ENCODE measurements around the gene KCTD2. TPM values are rescaled to one million over a fixed set of nuclear protein-coding genes. Genes with fewer than 3 reads are reported as not detected.

The KCTD2 gene
- total and polyA plus RNA-seq, 2 of the 13 experiments (the other 11 are each of a cell fraction or from before 2014, with no cell fraction given) = 28.3 to 32.6 TPM

DNA sequence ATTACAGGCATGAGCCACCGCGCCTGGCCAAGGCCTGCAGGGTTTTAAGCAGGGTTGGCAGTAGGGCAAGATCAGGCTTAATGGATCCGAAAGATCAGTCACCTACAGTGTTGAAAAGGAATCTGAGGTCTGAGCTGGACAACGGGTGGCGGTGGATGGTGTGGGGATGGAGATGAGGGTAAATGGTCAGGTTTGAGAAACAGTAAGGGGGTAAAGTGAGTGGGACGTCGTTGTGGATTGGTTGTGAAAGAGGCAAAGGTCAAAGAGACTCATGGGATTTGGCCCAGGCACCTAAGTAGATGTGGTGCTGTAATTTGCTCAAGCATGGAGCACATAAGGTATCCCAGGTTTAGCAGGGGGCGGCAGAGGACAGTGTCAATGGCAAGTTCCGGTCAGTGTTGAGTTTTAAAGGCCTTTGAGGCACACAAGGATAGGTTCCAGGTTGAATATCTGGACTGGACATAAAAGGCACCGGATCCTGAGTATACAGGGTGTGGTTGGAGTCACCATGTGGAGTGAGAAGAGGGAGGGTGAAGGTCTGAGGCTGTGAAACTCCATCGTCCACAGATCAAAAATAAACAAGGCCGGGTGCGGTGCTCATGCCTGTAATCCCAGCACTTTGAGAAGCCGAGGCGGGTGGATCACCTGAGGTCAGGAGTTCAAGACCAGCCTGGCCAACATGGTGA, 39.6 kb downstream of the KCTD2 start (continued):
- TF ChIP-seq, protein P1, sequence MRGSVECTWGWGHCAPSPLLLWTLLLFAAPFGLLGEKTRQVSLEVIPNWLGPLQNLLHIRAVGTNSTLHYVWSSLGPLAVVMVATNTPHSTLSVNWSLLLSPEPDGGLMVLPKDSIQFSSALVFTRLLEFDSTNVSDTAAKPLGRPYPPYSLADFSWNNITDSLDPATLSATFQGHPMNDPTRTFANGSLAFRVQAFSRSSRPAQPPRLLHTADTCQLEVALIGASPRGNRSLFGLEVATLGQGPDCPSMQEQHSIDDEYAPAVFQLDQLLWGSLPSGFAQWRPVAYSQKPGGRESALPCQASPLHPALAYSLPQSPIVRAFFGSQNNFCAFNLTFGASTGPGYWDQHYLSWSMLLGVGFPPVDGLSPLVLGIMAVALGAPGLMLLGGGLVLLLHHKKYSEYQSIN (CRISPR knock-in tag; IDR thresholded peaks at IDR 0.05; ENCODE audit: borderline replicate concordance) = no peak
- TF ChIP-seq ZNF350 (CRISPR knock-in tag; IDR thresholded peaks at IDR 0.05; ENCODE audit: borderline replicate concordance, low read depth) (peak; percentile 51; the same call in 1 of the 2 replicates), NONO (IDR thresholded peaks at IDR 0.05) (no peak), NONO (CRISPR knock-in tag; conservative IDR thresholded peaks at IDR 0.05) (peak; percentile 66; the same call in 1 of the 2 replicates), DMAP1 (CRISPR knock-in tag; IDR thresholded peaks at IDR 0.05) (no peak), TCF7 (IDR thresholded peaks at IDR 0.05; ENCODE audit: low read depth) (peak; percentile 78), HES4 (CRISPR knock-in tag; IDR thresholded peaks at IDR 0.05; ENCODE audit: borderline replicate concordance) (no peak), ZNF629 (CRISPR knock-in tag; conservative IDR thresholded peaks at IDR 0.05) (0 out of 2 replicates have a peak, but pooled peaks have one; percentile 17), AHR (CRISPR knock-in tag; IDR thresholded peaks at IDR 0.05) (no peak), YEATS2 (CRISPR knock-in tag; IDR thresholded peaks at IDR 0.05; ENCODE audit: borderline replicate concordance) (0 out of 2 replicates have a peak, but pooled peaks have one; percentile 34), ARHGAP35 (CRISPR knock-in tag; IDR thresholded peaks at IDR 0.05; ENCODE audit: borderline replicate concordance) (no peak)
- TF ChIP-seq, protein P2, sequence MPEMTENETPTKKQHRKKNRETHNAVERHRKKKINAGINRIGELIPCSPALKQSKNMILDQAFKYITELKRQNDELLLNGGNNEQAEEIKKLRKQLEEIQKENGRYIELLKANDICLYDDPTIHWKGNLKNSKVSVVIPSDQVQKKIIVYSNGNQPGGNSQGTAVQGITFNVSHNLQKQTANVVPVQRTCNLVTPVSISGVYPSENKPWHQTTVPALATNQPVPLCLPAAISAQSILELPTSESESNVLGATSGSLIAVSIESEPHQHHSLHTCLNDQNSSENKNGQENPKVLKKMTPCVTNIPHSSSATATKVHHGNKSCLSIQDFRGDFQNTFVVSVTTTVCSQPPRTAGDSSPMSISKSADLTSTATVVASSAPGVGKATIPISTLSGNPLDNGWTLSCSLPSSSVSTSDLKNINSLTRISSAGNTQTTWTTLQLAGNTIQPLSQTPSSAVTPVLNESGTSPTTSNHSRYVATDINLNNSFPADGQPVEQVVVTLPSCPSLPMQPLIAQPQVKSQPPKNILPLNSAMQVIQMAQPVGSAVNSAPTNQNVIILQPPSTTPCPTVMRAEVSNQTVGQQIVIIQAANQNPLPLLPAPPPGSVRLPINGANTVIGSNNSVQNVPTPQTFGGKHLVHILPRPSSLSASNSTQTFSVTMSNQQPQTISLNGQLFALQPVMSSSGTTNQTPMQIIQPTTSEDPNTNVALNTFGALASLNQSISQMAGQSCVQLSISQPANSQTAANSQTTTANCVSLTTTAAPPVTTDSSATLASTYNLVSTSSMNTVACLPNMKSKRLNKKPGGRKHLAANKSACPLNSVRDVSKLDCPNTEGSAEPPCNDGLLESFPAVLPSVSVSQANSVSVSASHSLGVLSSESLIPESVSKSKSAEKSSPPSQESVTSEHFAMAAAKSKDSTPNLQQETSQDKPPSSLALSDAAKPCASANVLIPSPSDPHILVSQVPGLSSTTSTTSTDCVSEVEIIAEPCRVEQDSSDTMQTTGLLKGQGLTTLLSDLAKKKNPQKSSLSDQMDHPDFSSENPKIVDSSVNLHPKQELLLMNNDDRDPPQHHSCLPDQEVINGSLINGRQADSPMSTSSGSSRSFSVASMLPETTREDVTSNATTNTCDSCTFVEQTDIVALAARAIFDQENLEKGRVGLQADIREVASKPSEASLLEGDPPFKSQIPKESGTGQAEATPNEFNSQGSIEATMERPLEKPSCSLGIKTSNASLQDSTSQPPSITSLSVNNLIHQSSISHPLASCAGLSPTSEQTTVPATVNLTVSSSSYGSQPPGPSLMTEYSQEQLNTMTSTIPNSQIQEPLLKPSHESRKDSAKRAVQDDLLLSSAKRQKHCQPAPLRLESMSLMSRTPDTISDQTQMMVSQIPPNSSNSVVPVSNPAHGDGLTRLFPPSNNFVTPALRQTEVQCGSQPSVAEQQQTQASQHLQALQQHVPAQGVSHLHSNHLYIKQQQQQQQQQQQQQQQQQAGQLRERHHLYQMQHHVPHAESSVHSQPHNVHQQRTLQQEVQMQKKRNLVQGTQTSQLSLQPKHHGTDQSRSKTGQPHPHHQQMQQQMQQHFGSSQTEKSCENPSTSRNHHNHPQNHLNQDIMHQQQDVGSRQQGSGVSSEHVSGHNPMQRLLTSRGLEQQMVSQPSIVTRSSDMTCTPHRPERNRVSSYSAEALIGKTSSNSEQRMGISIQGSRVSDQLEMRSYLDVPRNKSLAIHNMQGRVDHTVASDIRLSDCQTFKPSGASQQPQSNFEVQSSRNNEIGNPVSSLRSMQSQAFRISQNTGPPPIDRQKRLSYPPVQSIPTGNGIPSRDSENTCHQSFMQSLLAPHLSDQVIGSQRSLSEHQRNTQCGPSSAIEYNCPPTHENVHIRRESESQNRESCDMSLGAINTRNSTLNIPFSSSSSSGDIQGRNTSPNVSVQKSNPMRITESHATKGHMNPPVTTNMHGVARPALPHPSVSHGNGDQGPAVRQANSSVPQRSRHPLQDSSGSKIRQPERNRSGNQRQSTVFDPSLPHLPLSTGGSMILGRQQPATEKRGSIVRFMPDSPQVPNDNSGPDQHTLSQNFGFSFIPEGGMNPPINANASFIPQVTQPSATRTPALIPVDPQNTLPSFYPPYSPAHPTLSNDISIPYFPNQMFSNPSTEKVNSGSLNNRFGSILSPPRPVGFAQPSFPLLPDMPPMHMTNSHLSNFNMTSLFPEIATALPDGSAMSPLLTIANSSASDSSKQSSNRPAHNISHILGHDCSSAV (CRISPR knock-in tag; IDR thresholded peaks at IDR 0.05; ENCODE audit: borderline replicate concordance) = no peak
- TF ChIP-seq, protein P3, sequence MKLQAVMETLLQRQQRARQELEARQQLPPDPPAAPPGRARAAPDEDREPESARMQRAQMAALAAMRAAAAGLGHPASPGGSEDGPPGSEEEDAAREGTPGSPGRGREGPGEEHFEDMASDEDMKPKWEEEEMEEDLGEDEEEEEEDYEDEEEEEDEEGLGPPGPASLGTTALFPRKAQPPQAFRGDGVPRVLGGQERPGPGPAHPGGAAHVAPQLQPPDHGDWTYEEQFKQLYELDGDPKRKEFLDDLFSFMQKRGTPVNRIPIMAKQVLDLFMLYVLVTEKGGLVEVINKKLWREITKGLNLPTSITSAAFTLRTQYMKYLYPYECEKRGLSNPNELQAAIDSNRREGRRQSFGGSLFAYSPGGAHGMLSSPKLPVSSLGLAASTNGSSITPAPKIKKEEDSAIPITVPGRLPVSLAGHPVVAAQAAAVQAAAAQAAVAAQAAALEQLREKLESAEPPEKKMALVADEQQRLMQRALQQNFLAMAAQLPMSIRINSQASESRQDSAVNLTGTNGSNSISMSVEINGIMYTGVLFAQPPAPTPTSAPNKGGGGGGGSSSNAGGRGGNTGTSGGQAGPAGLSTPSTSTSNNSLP (IDR thresholded peaks at IDR 0.05; ENCODE audit: low read depth, low read length) = no peak
- TF ChIP-seq, protein P4, sequence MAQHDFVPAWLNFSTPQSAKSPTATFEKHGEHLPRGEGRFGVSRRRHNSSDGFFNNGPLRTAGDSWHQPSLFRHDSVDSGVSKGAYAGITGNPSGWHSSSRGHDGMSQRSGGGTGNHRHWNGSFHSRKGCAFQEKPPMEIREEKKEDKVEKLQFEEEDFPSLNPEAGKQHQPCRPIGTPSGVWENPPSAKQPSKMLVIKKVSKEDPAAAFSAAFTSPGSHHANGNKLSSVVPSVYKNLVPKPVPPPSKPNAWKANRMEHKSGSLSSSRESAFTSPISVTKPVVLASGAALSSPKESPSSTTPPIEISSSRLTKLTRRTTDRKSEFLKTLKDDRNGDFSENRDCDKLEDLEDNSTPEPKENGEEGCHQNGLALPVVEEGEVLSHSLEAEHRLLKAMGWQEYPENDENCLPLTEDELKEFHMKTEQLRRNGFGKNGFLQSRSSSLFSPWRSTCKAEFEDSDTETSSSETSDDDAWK (CRISPR knock-in tag; IDR thresholded peaks at IDR 0.05) = no peak
- TF ChIP-seq, protein P5, sequence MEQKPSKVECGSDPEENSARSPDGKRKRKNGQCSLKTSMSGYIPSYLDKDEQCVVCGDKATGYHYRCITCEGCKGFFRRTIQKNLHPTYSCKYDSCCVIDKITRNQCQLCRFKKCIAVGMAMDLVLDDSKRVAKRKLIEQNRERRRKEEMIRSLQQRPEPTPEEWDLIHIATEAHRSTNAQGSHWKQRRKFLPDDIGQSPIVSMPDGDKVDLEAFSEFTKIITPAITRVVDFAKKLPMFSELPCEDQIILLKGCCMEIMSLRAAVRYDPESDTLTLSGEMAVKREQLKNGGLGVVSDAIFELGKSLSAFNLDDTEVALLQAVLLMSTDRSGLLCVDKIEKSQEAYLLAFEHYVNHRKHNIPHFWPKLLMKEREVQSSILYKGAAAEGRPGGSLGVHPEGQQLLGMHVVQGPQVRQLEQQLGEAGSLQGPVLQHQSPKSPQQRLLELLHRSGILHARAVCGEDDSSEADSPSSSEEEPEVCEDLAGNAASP (CRISPR knock-in tag; IDR thresholded peaks at IDR 0.05; ENCODE audit: borderline replicate concordance) = peak; percentile 71

All from HepG2 (cell line).